IMR-90 (cell line): Measurements from ENCODE around the gene RBFOX1. TPM values are rescaled to one million over a fixed set of nuclear protein-coding genes. Genes with fewer than 3 reads are reported as not detected.

Source experiments
- ATAC-seq: fragments of 200-7000 bp; cut with Tn5 transposase; 2 replicates; pipeline ENCODE4 v1.9.1; 2020; ENCODE audit warnings: low read depth, mild to moderate bottlenecking, moderate library complexity
- BruUV-seq: library from RNA; stranded (reverse); fragments of 400-500 nt; replicated peaks from 2 replicates; lab custom pipeline; 2021; lab: Mats Ljungman, UMichigan
- CTCF ChIA-PET: fragments of 300-600 bp; formaldehyde crosslinking; extraction: SDS; loops from one replicate; lab custom pipeline; 2021; ENCODE audit warnings: antibody characterized with exemption; lab: Yijun Ruan, JAX
- POLR2A ChIA-PET: fragments of 300-600 bp; sonication (Branson Sonifier 250); formaldehyde crosslinking; loops from one replicate; lab custom pipeline; 2022; ENCODE audit warnings: antibody characterized with exemption; ENCODE audit not compliant: unreplicated experiment; lab: Charles Lee
- DNase-seq: peaks from one replicate; pipeline ENCODE4 v3.0.0; 2013
- H2AFZ ChIP-seq: replicated peaks from 2 replicates; pipeline ENCODE3; 2013; ENCODE audit warnings: low read length, mild to moderate bottlenecking; ENCODE audit not compliant: poor library complexity
- H2AK5ac ChIP-seq: 2 replicates; pipeline ENCODE4 v1.6.1; 2013; ENCODE audit warnings: low read depth, low read length, inconsistent platforms
- H2AK9ac ChIP-seq: replicated peaks from 2 replicates; pipeline ENCODE3; 2013; ENCODE audit warnings: mild to moderate bottlenecking, low read depth, low read length, moderate library complexity; ENCODE audit not compliant: poor library complexity
- H2BK120ac ChIP-seq: 2 replicates; pipeline ENCODE4 v1.6.1; 2013; ENCODE audit warnings: low read depth, low read length, inconsistent platforms
- H2BK15ac ChIP-seq: 3 replicates; pipeline ENCODE4 v1.6.1; 2013; ENCODE audit warnings: low read depth, low read length, inconsistent platforms
- H2BK20ac ChIP-seq: 2 replicates; pipeline ENCODE4 v1.6.1; 2013; ENCODE audit warnings: low read depth, mild to moderate bottlenecking, inconsistent platforms, low read length, moderate library complexity
- H2BK5ac ChIP-seq: 2 replicates; pipeline ENCODE4 v1.6.1; 2013; ENCODE audit warnings: mild to moderate bottlenecking, low read depth, low read length, inconsistent platforms; ENCODE audit not compliant: poor library complexity, severe bottlenecking
- H3K14ac ChIP-seq: replicated peaks from 2 replicates; pipeline ENCODE4 v1.6.1; 2013; ENCODE audit warnings: low read depth, low read length, inconsistent platforms
- H3K18ac ChIP-seq: 2 replicates; pipeline ENCODE4 v1.6.1; 2013; ENCODE audit warnings: low read depth, low read length, control low read depth
- H3K23ac ChIP-seq: 2 replicates; pipeline ENCODE4 v1.6.1; 2013; ENCODE audit warnings: low read depth, low read length, inconsistent platforms
- H3K27ac ChIP-seq: 2 replicates; pipeline ENCODE4 v1.5.1; 2013; ENCODE audit warnings: mild to moderate bottlenecking, control low read depth, low read length; ENCODE audit not compliant: insufficient read depth
- H3K27me3 ChIP-seq: 2 replicates; pipeline ENCODE4 v1.6.1; 2013; ENCODE audit warnings: low read length; ENCODE audit not compliant: control insufficient read depth, insufficient read depth
- H3K36me3 ChIP-seq: 2 replicates; pipeline ENCODE4 v1.6.1; 2013; ENCODE audit warnings: low read length, mixed read lengths; ENCODE audit not compliant: control insufficient read depth, insufficient read depth
- H3K4ac ChIP-seq: 2 replicates; pipeline ENCODE4 v1.6.1; 2013; ENCODE audit warnings: low read depth, low read length, inconsistent platforms
- H3K4me1 ChIP-seq: 2 replicates; pipeline ENCODE4 v1.6.1; 2013; ENCODE audit warnings: low read length, mixed read lengths; ENCODE audit not compliant: control insufficient read depth, insufficient read depth
- H3K4me2 ChIP-seq: 2 replicates; pipeline ENCODE4 v1.6.1; 2013; ENCODE audit warnings: low read depth, mild to moderate bottlenecking, control low read depth, low read length, moderate library complexity
- H3K4me3 ChIP-seq: 2 replicates; pipeline ENCODE4 v1.5.1; 2013; ENCODE audit warnings: low read depth, mild to moderate bottlenecking, control low read depth, low read length, moderate library complexity; ENCODE audit not compliant: insufficient read depth
- H3K56ac ChIP-seq: 2 replicates; pipeline ENCODE4 v1.6.1; 2013; ENCODE audit warnings: low read length, inconsistent platforms; ENCODE audit not compliant: insufficient read depth; ENCODE audit errors: extremely low read depth
- H3K79me1 ChIP-seq, 2 experiments: 2 replicates each; pipeline ENCODE4 v1.6.1; 2013; ENCODE audit warnings: low read length in 2 of 2, inconsistent platforms in 1 of 2, low read depth in 1 of 2
- H3K9ac ChIP-seq: 2 replicates; pipeline ENCODE4 v1.6.1; 2013; ENCODE audit warnings: low read depth, low read length, control low read depth
- H3K9me1 ChIP-seq: 2 replicates; pipeline ENCODE4 v1.6.1; 2013; ENCODE audit warnings: low read length, inconsistent platforms; ENCODE audit not compliant: insufficient read depth
- H3K9me3 ChIP-seq: 2 replicates; pipeline ENCODE4 v1.6.1; 2013; ENCODE audit warnings: low read length; ENCODE audit not compliant: control insufficient read depth, insufficient read depth
- H4K20me1 ChIP-seq: 2 replicates; pipeline ENCODE4 v1.6.1; 2013; ENCODE audit warnings: low read length, inconsistent platforms; ENCODE audit not compliant: insufficient read depth
- H4K5ac ChIP-seq: 2 replicates; pipeline ENCODE4 v1.6.1; 2013; ENCODE audit warnings: mild to moderate bottlenecking, low read depth, low read length, control low read depth
- H4K8ac ChIP-seq, 2 experiments: 2 replicates each; pipeline ENCODE4 v1.6.1; 2013; ENCODE audit warnings: low read depth in 2 of 2, low read length in 2 of 2, control low read depth in 1 of 2, inconsistent platforms in 1 of 2
- H4K91ac ChIP-seq: 2 replicates; pipeline ENCODE4 v1.6.1; 2013; ENCODE audit warnings: low read depth, low read length, inconsistent platforms; ENCODE audit not compliant: insufficient read depth
- BHLHE40 ChIP-seq: fragments of 150-350 bp; IDR thresholded peaks from 2 replicates; pipeline ENCODE4 v1.6.1; 2016; ENCODE audit warnings: mild to moderate bottlenecking, low read depth, low read length
- CEBPB ChIP-seq: IDR thresholded peaks from 2 replicates; pipeline ENCODE4 v1.6.1; 2012; ENCODE audit warnings: low read depth, low read length, improper control_type of control experiment
- CHD1 ChIP-seq: IDR thresholded peaks from 2 replicates; pipeline ENCODE4 v1.6.1; 2012; ENCODE audit warnings: low read depth, low read length, improper control_type of control experiment
- MAZ ChIP-seq: IDR thresholded peaks from 2 replicates; pipeline ENCODE4 v1.6.1; 2012; ENCODE audit warnings: low read depth, mild to moderate bottlenecking, low read length, improper control_type of control experiment, moderate library complexity, borderline replicate concordance
- NFE2L2 ChIP-seq: fragments of 150-350 bp; IDR thresholded peaks from 2 replicates; pipeline ENCODE4 v1.6.1; 2016; ENCODE audit warnings: low read depth, mild to moderate bottlenecking, low read length
- POLR2A ChIP-seq: IDR thresholded peaks from 2 replicates; pipeline ENCODE4 v1.6.1; 2012; ENCODE audit warnings: mild to moderate bottlenecking, low read depth, low read length
- RAD21 ChIP-seq: IDR thresholded peaks from 2 replicates; pipeline ENCODE4 v1.6.1; 2012; ENCODE audit warnings: low read length, improper control_type of control experiment
- RCOR1 ChIP-seq: IDR thresholded peaks from 2 replicates; pipeline ENCODE4 v1.6.1; 2012; ENCODE audit warnings: mild to moderate bottlenecking, low read length, improper control_type of control experiment; ENCODE audit not compliant: insufficient replicate concordance
- RFX5 ChIP-seq: IDR thresholded peaks from 2 replicates; pipeline ENCODE4 v1.8.0; 2012; ENCODE audit warnings: low read depth, mild to moderate bottlenecking, low read length, moderate library complexity
- SMC3 ChIP-seq: fragments of 150-350 bp; IDR thresholded peaks from 2 replicates; pipeline ENCODE4 v1.6.1; 2016; ENCODE audit warnings: low read depth, mild to moderate bottlenecking, antibody characterized with exemption, low read length, moderate library complexity
- WGBS, 2 experiments: methylation state at CpG; one replicate each; pipeline versions ENCODE4 v1.1.5 to v1.1.7; 2013; ENCODE audit warnings: missing lambda C conversion rate in 2 of 2; ENCODE audit not compliant: insufficient read length in 1 of 2; ENCODE audit errors: extremely low coverage in 2 of 2; 5-methylcytosine and 5-hydroxymethylcytosine counted together
- dilution Hi-C: fragments of 300-500 bp; cut with HindIII; formaldehyde crosslinking; loops from one replicate; pipeline ENCODE4 v1.14.3; 2018; ENCODE audit warnings: low sequenced_read_pairs; ENCODE audit not compliant: unreplicated experiment
- in situ Hi-C: fragments of 300-500 bp; cut with MboI; formaldehyde crosslinking; loops from 3 replicates; pipeline ENCODE4 v1.14.3; 2019; ENCODE audit warnings: low sequenced_read_pairs, inconsistent platforms, mixed read lengths
- intact Hi-C: fragments of 100-400 bp; cut with micrococcal nuclease; formaldehyde crosslinking; loops from 2 replicates; pipeline ENCODE4 v1.10.0; 2022
- polyA plus RNA-seq, 3 experiments: library from polyadenylated mRNA; depleted of rRNA; stranded (reverse); fragments of >200 nt; gene quantifications; 2 replicates each; pipeline ENCODE4 v1.2.3, GENCODE V29; 2012; ENCODE audit warnings: low replicate concordance in 1 of 3
- total RNA-seq: library from RNA; depleted of rRNA; stranded (reverse); fragments of >200 nt; gene quantifications from 2 replicates; pipeline ENCODE4 v1.2.3, GENCODE V29; 2012
- TF ChIP-seq, protein P1 (sequence below): fragments of 150-350 bp; IDR thresholded peaks from 2 replicates; pipeline ENCODE4 v1.6.1; 2016; ENCODE audit warnings: low read depth, mild to moderate bottlenecking, low read length, moderate library complexity, borderline replicate concordance

RBFOX1 gene
- total and polyA plus RNA-seq, 2 of the 4 experiments (the other 2 are of a cell fraction) = not detected

DNA sequence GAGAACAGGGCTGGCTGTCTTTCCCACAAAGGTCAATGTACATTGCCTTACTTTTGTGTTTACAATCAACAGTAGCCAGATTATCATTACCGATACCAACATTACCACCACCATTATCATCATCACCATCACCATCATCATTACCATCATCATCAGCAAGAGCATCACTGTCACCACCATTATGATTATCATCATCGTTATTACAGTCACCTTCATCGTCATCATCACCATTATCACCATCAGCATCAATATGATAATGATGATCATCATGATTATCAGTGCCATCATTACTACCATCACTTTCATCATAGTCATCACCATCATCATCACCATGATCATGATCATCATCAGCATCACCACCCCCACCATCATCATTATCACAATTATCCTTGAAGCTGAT is 43.3 kb upstream of the RBFOX1 start:
- H3K27me3 ChIP-seq = no peaks in the 10 kb centered on the region
- H2BK20ac ChIP-seq = no peak overlapping the region
- TF ChIP-seq, protein P1, sequence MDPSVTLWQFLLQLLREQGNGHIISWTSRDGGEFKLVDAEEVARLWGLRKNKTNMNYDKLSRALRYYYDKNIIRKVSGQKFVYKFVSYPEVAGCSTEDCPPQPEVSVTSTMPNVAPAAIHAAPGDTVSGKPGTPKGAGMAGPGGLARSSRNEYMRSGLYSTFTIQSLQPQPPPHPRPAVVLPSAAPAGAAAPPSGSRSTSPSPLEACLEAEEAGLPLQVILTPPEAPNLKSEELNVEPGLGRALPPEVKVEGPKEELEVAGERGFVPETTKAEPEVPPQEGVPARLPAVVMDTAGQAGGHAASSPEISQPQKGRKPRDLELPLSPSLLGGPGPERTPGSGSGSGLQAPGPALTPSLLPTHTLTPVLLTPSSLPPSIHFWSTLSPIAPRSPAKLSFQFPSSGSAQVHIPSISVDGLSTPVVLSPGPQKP = no peak
- TF ChIP-seq CEBPB = no peak
- TF ChIP-seq POLR2A = no peak
- TF ChIP-seq BHLHE40 = no peak
- no peak for TF ChIP-seq NFE2L2
- no peak for TF ChIP-seq SMC3
- no peak for TF ChIP-seq MAZ
- TF ChIP-seq RCOR1 = no peak
- TF ChIP-seq CHD1 = no peak
- TF ChIP-seq RAD21 = no peak
- TF ChIP-seq RFX5 = no peak
- dilution Hi-C loops = no loop called here
- no peak overlapping the region for H2AK5ac ChIP-seq
- in situ Hi-C loops = no loop called here
- DNase-seq (no peak), ATAC-seq (no peak)
- H4K8ac ChIP-seq = no peak overlapping the region
- H3K14ac ChIP-seq = no peak overlapping the region
- no peaks in the 10 kb centered on the region for H3K79me1 ChIP-seq
- no peak overlapping the region for H3K4me3 ChIP-seq
- 75% methylated on average over 2 of the region's 3 CpGs; no CpG with 5 or more reads in 1 of the 2 experiments for WGBS, 2 experiments
- H3K9me3 ChIP-seq = peaks cover 5% of the 10 kb centered on the region
- no peaks in the 10 kb centered on the region for H4K20me1 ChIP-seq
- POLR2A ChIA-PET = no interaction called here
- H2BK120ac ChIP-seq = no peak overlapping the region
- CTCF ChIA-PET = no interaction called here
- H3K27ac ChIP-seq = no peak overlapping the region
- H3K36me3 ChIP-seq = no peaks in the 10 kb centered on the region
- intact Hi-C loops = no loop called here
- no peak overlapping the region for H2BK15ac ChIP-seq
- no peak overlapping the region for H2AFZ ChIP-seq
- H3K4me1 ChIP-seq = no peaks in the 10 kb centered on the region
- BruUV-seq = no TSS peak
- H3K9me1 ChIP-seq = no peaks in the 10 kb centered on the region
- H3K18ac ChIP-seq = no peak overlapping the region
- H4K5ac ChIP-seq = no peak overlapping the region
- H2BK5ac ChIP-seq = no peak overlapping the region
- H3K4me2 ChIP-seq = no peak overlapping the region
- H3K9ac ChIP-seq = no peak overlapping the region
- H3K56ac ChIP-seq = no peak overlapping the region
- H4K91ac ChIP-seq = no peak overlapping the region
- no peak overlapping the region for H2AK9ac ChIP-seq
- H3K23ac ChIP-seq = no peak overlapping the region
- H3K4ac ChIP-seq = no peak overlapping the region
